Trophoblast cell (in vitro differentiated cells and primary cell): ENCODE data around the gene DOCK2.

Experiments
- DNase-seq, 2 donors: peaks; one replicate each; pipeline ENCODE4 v3.0.0-alpha.2; 2016
- H2AFZ ChIP-seq: 2 replicates; pipeline ENCODE4 v1.6.1; 2013; ENCODE audit warnings: low read length, moderate library complexity, mild to moderate bottlenecking; ENCODE audit not compliant: insufficient read depth, poor library complexity
- H2AK5ac ChIP-seq: 2 replicates; pipeline ENCODE4 v1.6.1; 2013; ENCODE audit warnings: mild to moderate bottlenecking, low read length
- H2BK120ac ChIP-seq: 2 replicates; pipeline ENCODE4 v1.6.1; 2013; ENCODE audit warnings: low read length, mild to moderate bottlenecking, moderate library complexity; ENCODE audit not compliant: insufficient read depth, poor library complexity
- H2BK12ac ChIP-seq: 2 replicates; pipeline ENCODE4 v1.6.1; 2013; ENCODE audit warnings: mild to moderate bottlenecking, low read length, moderate library complexity
- H2BK5ac ChIP-seq: 2 replicates; pipeline ENCODE4 v1.6.1; 2013; ENCODE audit warnings: low read length, low read depth, moderate library complexity, mild to moderate bottlenecking; ENCODE audit not compliant: poor library complexity
- H3K14ac ChIP-seq: 2 replicates; pipeline ENCODE4 v1.6.1; 2013; ENCODE audit warnings: mild to moderate bottlenecking, low read length
- H3K18ac ChIP-seq: 2 replicates; pipeline ENCODE4 v1.6.1; 2013; ENCODE audit warnings: mild to moderate bottlenecking, low read length
- H3K23ac ChIP-seq: 2 replicates; pipeline ENCODE4 v1.6.1; 2013; ENCODE audit warnings: low read length
- H3K27ac ChIP-seq: 2 replicates; pipeline ENCODE4 v1.5.1; 2013; ENCODE audit warnings: low read depth, mild to moderate bottlenecking, inconsistent platforms, low read length, moderate library complexity
- H3K27me3 ChIP-seq: 2 replicates; pipeline ENCODE4 v1.6.1; 2013; ENCODE audit warnings: inconsistent platforms, mild to moderate bottlenecking, low read length, moderate library complexity; ENCODE audit not compliant: insufficient read depth
- H3K36me3 ChIP-seq, 2 experiments: 1 replicate in 1 of 2; 2 replicates in 1 of 2; pipeline ENCODE4 v1.6.1; 2013; ENCODE audit warnings: low read length in 2 of 2, mild to moderate bottlenecking in 2 of 2, moderate library complexity in 1 of 2; ENCODE audit not compliant: insufficient read depth in 2 of 2, control insufficient read depth in 1 of 2
- H3K4ac ChIP-seq: 2 replicates; pipeline ENCODE4 v1.6.1; 2013; ENCODE audit warnings: low read depth, mild to moderate bottlenecking, low read length, moderate library complexity
- H3K4me1 ChIP-seq, 2 experiments: 1 replicate in 1 of 2; 2 replicates in 1 of 2; pipeline ENCODE4 v1.6.1; 2013; ENCODE audit warnings: low read length in 2 of 2, mild to moderate bottlenecking in 2 of 2, moderate library complexity in 1 of 2; ENCODE audit not compliant: insufficient read depth in 2 of 2, control insufficient read depth in 1 of 2
- H3K4me2 ChIP-seq: 2 replicates; pipeline ENCODE4 v1.6.1; 2013; ENCODE audit warnings: inconsistent platforms, mild to moderate bottlenecking, low read length, moderate library complexity
- H3K4me3 ChIP-seq: 2 replicates; pipeline ENCODE4 v1.5.1; 2013; ENCODE audit warnings: mild to moderate bottlenecking, low read depth, low read length, inconsistent platforms
- H3K79me1 ChIP-seq: one replicate; pipeline ENCODE4 v1.6.1; 2013; ENCODE audit warnings: low read length
- H3K79me2 ChIP-seq: 2 replicates; pipeline ENCODE4 v1.6.1; 2013; ENCODE audit warnings: low read length, mild to moderate bottlenecking; ENCODE audit not compliant: control insufficient read depth, insufficient read depth, poor library complexity
- H3K9ac ChIP-seq: 2 replicates; pipeline ENCODE4 v1.6.1; 2013; ENCODE audit warnings: mild to moderate bottlenecking, low read length
- H3K9me3 ChIP-seq: 2 replicates; pipeline ENCODE4 v1.6.1; 2013; ENCODE audit warnings: low read depth, mild to moderate bottlenecking, control low read depth, inconsistent platforms, low read length; ENCODE audit not compliant: insufficient read depth
- H4K12ac ChIP-seq: 2 replicates; pipeline ENCODE4 v1.6.1; 2013; ENCODE audit warnings: low read depth, mild to moderate bottlenecking, low read length, moderate library complexity
- H4K8ac ChIP-seq: 2 replicates; pipeline ENCODE4 v1.6.1; 2013; ENCODE audit warnings: low read depth, mild to moderate bottlenecking, low read length, moderate library complexity
- H4K91ac ChIP-seq: one replicate; pipeline ENCODE4 v1.6.1; 2013; ENCODE audit warnings: low read depth, mild to moderate bottlenecking, low read length, moderate library complexity
- WGBS: extraction: QIAGEN DNeasy Blood & Tissue Kit; methylation state at CpG from one replicate; pipeline ENCODE4 v1.1.7; 2013; ENCODE audit warnings: missing lambda C conversion rate; ENCODE audit not compliant: insufficient read length, insufficient coverage; ENCODE audit errors: extremely low coverage; 5-methylcytosine and 5-hydroxymethylcytosine counted together

DOCK2 gene

GRCh38 chr5:169735913-169736312 lies 98.8 kb downstream of the DOCK2 start:
- H2BK120ac ChIP-seq, result no peak overlapping the region
- H3K79me2 ChIP-seq, result no peaks in the 10 kb centered on the region
- H3K18ac ChIP-seq, result no peak overlapping the region
- H3K9me3 ChIP-seq, result no peaks in the 10 kb centered on the region
- WGBS, result no CpG with 5 or more reads among the region's 3 CpGs
- H3K27ac ChIP-seq, result no peak overlapping the region
- H3K27me3 ChIP-seq, result no peaks in the 10 kb centered on the region
- no peak overlapping the region for H3K4ac ChIP-seq
- no peak overlapping the region for H3K4me2 ChIP-seq
- no peaks in the 10 kb centered on the region for H3K4me1 ChIP-seq
- no peak overlapping the region for H3K4me3 ChIP-seq
- no peak overlapping the region for H2BK5ac ChIP-seq
- H3K14ac ChIP-seq, result no peak overlapping the region
- no peak overlapping the region for H3K9ac ChIP-seq
- no peaks in the 10 kb centered on the region for H3K36me3 ChIP-seq
- no peak overlapping the region for H2BK12ac ChIP-seq
- H4K12ac ChIP-seq, result no peak overlapping the region
- no peaks in the 10 kb centered on the region for H3K79me1 ChIP-seq
- no peak overlapping the region for H4K91ac ChIP-seq
- H2AK5ac ChIP-seq, result no peak overlapping the region
- H4K8ac ChIP-seq, result no peak overlapping the region
- DNase-seq, result no peak
- H3K23ac ChIP-seq, result no peak overlapping the region
- H2AFZ ChIP-seq, result no peak overlapping the region

GRCh38 chr5:169736653-169737052 lies 99.6 kb downstream of the DOCK2 start:
- Histone ChIP-seq H3K4me1 (no peaks in the 10 kb centered on the region), H3K18ac (no peak overlapping the region), H4K91ac (no peak overlapping the region), H3K4me2 (no peak overlapping the region), H3K27ac (no peak overlapping the region), H4K12ac (no peak overlapping the region), H3K4me3 (no peak overlapping the region), H3K23ac (no peak overlapping the region), H2AK5ac (no peak overlapping the region), H3K79me2 (no peaks in the 10 kb centered on the region), H3K79me1 (no peaks in the 10 kb centered on the region), H4K8ac (no peak overlapping the region), H3K9ac (no peak overlapping the region), H2BK12ac (no peak overlapping the region), H2BK120ac (no peak overlapping the region), H3K4ac (no peak overlapping the region), H3K14ac (no peak overlapping the region), H3K9me3 (no peaks in the 10 kb centered on the region), H2BK5ac (no peak overlapping the region), H3K27me3 (no peaks in the 10 kb centered on the region), H2AFZ (no peak overlapping the region), H3K36me3 (no peaks in the 10 kb centered on the region)
- WGBS, result no CpG with 5 or more reads among the region's 2 CpGs
- no peak for DNase-seq

GRCh38 chr5:169740435-169740834 lies 103.4 kb downstream of the DOCK2 start:
- Histone ChIP-seq H4K91ac (no peak overlapping the region), H3K18ac (no peak overlapping the region), H3K4ac (no peak overlapping the region), H3K9ac (no peak overlapping the region), H2BK120ac (no peak overlapping the region), H3K27ac (no peak overlapping the region), H3K79me2 (no peaks in the 10 kb centered on the region), H3K14ac (no peak overlapping the region), H3K23ac (no peak overlapping the region), H2AFZ (no peak overlapping the region), H3K79me1 (no peaks in the 10 kb centered on the region), H3K9me3 (no peaks in the 10 kb centered on the region), H3K4me2 (no peak overlapping the region), H2BK5ac (no peak overlapping the region), H2AK5ac (no peak overlapping the region), H4K12ac (no peak overlapping the region), H3K36me3 (no peaks in the 10 kb centered on the region), H3K4me3 (no peak overlapping the region), H3K4me1 (no peaks in the 10 kb centered on the region), H4K8ac (no peak overlapping the region), H3K27me3 (no peaks in the 10 kb centered on the region), H2BK12ac (no peak overlapping the region)
- WGBS, result no CpG with 5 or more reads among the region's 3 CpGs
- no peak for DNase-seq

- Histone ChIP-seq H3K23ac (no peak overlapping the region), H2AK5ac (no peak overlapping the region), H2BK12ac (no peak overlapping the region), H3K79me2 (no peaks in the 10 kb centered on the region), H3K36me3 (no peaks in the 10 kb centered on the region), H3K27me3 (no peaks in the 10 kb centered on the region), H3K27ac (no peak overlapping the region), H3K4me1 (no peaks in the 10 kb centered on the region), H3K9me3 (no peaks in the 10 kb centered on the region), H4K8ac (no peak overlapping the region), H4K91ac (no peak overlapping the region), H3K9ac (no peak overlapping the region), H4K12ac (no peak overlapping the region), H3K14ac (no peak overlapping the region), H3K79me1 (no peaks in the 10 kb centered on the region), H3K4ac (no peak overlapping the region), H3K4me3 (no peak overlapping the region), H3K4me2 (no peak overlapping the region), H2BK5ac (no peak overlapping the region), H2BK120ac (no peak overlapping the region), H3K18ac (no peak overlapping the region), H2AFZ (no peak overlapping the region)
- no CpG with 5 or more reads among the region's 7 CpGs for WGBS
- peak in 1 of 2 donors; percentile 25 for DNase-seq
Measured at GRCh38 chr5:169742771-169743296, 105.8 kb downstream of the DOCK2 start.
